ENCODE data around the gene TMEM79.

- TF ChIP-seq YY1 (IDR thresholded peaks at IDR 0.05; ENCODE audit: low read depth) (no peak), SIN3A (IDR thresholded peaks at IDR 0.05; ENCODE audit: borderline replicate concordance, low read depth, low read length) (no peak), FOSL2 (IDR thresholded peaks at IDR 0.05; ENCODE audit: borderline replicate concordance, low read depth) (no peak)
Observed at GRCh38 chr1:156285437-156285836, 1.3 kb downstream of the TMEM79 start.
